GF-D8 (cell line): ENCODE data around the gene ZSWIM8.
"Not testable (repeated sequence)": the region's sequence is repeated elsewhere in the genome, so short reads cannot be mapped to it uniquely, and the experiment has no call there.

Source experiments
- DNase-seq: peaks from one replicate; lab custom pipeline; 2025; lab: John Stamatoyannopoulos, UW

The ZSWIM8 gene

DNA sequence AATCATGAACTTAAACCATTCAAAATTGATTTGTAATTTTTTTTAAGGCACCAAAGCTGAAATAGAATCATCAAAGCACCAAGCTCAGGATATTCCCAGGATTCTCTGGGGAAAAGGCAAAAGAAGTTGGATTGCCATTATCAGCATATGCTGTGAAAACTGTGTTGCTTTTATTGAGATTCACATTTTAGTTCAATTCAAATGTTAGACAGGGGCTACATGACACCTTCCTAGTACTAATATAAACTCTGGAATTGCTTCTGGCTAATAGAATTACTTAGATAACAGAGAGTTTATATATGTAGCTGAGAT is 30.3 kb downstream of the ZSWIM8 start:
- no peak for DNase-seq

DNA sequence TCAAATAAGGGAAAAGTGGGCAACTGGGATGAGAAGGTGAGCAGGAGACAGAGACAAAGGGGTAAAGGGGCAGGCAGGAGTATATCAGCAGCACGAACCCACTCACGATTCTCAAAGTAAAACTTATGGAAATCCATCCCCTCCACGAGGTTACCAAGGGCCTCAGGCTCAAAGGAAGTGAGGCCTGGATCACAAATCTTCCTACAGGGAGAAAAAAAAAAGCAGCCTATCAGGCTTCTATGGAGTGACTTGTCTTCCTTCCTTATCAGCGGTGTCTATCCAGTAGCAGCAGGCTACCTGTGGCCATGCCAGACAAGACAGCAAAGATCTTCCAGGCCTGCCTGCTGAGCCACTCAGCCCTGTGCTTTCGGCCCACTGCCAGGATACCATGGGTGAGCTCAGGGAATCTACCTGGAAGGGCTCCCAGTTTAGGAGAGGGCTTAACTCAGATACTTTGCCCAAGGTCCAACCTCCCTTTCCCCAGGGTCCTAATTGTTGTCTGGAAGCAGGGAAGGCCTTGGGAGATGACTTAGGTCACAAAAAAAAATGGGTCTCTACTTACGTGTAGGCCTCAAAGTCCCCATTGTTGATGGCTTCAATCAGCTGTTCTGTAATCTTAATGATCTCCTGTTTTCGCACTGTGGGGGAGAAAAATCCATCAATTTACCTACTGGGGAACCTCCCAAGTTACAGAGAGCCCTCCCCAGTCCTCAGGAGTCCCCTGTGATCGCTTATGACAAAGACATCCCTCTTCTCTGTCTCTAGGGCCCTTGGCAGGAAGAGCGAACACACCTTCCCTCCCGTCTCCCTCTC is 31.7 kb downstream of the ZSWIM8 start:
- no peak for DNase-seq

DNA sequence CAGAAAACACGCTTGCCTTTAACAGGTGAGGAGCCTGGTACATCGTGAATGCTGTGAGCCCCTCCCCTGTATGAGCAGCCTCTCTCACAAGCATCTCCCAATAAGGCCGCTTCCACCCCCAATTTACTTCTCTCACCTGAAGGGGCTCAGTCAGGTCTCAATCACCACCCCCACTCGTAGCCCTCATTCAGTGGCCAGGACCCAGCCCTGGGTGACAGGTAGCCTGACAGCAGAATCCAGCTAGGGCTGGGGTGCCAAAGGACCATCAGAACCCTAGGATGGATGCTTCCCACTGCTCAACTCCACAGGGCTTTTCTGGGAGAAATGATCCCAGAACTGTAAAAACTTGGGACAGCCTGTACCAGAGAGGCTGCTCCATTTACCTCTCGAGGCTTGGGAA is 32.4 kb downstream of the ZSWIM8 start:
- no peak for DNase-seq

DNA sequence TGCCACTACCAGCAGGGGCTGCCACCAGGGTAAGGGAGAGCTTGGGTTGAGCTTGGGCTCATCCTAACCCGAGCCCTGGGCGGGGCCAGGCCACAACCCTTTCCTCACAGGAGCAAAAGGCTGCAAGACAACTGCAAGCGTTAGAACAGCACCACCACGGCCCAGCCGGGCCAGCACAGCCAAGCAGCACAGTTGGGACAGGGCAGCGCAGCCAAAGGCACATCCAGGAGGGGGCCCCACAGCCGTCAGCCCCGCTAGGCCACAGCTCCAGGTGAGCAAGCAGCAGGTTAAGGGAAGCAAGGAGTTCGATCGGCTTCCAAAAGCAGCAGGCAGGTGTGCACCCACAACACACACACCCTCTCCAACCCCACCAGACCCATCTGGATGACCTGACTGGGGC is 33.0 kb downstream of the ZSWIM8 start:
- DNase-seq: no peak

DNA sequence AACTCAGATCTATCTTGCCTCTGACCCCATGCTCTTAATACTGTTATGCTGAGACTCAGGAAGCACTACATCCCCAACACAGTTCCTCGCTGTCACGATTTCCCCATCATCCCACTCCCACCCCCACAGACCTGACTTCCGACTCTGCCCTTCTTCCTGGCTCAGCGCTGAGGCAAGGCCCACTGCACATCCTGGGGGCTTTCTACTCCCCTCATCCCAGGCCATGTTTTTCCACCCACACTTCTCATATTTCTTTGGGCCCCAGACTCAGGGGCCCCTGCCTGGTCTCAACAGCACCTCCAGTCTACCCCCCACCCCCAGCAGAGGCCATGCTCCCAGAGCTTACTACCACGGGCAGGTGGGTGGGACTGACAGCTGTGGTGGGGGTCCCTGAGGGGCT is 33.7 kb downstream of the ZSWIM8 start:
- no peak for DNase-seq

DNA sequence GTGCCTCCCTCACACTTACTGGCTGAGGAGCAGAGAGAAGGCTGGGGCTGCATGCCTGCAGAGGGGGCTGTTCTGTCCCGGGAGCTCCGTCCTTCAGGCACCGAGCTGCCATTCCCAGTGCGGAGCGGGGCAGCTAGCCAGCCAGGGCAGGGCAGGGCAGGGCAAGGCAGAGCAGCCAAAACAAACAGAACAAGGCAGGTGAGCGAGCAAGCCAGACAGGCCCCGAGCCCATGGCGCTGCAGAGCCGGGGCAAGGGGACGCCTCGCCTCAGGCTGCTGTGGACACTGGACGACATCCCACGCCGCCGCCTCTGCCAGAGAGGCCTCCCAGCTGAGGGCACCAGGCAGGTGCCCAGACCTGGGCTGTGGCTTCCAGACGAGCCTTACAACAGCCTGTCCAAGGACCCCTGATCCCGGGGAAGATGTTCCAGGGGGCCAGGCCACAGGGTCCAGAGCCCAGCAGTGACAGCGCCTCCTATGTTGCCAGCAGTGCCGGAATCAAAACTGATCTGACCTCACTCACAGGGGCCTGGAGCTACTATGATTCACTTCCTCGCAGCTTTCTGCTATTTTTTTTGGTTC is 34.2 kb downstream of the ZSWIM8 start:
- no peak for DNase-seq

DNA sequence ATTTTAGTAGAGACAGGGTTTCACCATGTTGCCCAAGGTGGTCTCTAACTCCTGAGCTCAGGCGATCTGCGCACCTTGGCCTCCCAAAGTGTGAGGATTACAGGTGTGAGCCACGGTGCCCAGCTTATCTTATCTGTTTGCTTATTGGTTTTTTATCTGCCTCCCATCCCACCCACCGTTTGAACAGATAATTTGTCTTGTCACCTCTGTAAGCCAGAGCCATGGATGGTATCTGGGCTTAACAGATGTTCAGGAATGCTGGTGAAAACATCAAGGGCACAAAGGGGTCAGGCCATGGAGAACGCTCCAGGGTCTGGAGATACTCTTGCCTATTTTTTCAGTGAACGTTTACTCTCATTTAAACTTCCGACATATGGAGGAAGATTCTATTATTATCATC is 38.0 kb downstream of the ZSWIM8 start:
- DNase-seq: no peak

DNA sequence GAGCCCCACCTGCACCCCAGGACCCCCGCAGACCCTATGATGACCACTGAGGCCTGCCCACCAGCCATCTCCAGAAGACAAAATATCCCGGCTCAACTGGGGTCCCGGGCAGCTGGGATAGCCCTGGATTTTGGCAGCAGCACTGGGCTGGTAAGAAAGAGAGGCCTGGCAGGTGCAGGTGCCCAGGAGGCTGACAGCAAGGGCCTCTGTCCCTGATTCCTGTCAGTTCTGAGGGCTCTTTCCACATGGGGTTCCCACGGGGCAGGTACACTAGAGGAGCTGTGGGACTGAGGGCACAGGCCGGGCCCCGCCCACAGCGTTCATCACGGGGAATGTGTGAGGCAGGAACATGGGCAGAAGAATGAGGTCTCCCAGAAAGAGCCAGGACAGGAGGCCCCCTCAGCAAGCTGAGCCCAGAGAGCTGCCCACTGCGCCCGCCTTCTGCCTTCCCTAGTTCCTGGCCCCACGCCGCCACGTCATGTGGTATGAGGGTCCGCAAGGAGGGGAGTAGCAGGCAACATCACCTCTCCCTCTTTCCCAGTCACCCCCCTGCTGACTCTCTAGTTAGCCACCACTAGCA is 38.8 kb downstream of the ZSWIM8 start:
- no peak for DNase-seq

DNA sequence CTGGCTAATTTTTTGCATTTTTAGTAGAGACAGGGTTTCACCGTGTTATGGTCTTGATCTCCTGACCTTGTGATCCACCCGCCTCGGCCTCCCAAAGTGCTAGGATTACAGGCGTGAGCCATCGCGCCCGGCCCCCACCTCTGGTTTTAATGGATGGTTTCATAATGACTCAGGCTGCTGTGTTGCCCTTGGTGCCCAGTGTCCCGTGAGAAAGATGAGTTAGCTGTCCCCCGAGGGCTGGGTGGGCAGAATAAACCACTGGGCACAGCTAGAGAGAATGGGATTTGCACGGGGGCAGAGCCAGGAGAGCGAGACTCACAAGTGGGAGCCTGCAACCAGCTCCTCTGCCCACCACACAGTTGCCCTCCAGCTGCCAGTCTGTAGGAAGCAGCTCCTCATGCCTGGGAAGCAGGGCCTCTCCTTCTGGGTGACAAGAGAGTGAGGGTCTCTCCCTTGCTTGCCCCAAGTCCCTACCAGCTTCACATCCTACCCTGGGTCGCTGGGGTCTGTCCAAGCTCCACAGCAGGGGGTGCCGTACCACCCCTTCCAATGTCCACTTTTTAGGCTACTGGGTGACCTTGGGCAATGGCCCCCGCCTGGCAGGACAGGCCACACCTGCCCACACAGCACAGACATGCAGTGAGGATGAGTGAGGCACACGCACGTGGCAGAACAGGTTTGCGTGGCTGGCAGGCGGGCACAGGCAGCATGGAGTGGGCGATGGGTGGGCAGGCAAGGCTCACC is 42.1 kb downstream of the ZSWIM8 start:
- no peak for DNase-seq

DNA sequence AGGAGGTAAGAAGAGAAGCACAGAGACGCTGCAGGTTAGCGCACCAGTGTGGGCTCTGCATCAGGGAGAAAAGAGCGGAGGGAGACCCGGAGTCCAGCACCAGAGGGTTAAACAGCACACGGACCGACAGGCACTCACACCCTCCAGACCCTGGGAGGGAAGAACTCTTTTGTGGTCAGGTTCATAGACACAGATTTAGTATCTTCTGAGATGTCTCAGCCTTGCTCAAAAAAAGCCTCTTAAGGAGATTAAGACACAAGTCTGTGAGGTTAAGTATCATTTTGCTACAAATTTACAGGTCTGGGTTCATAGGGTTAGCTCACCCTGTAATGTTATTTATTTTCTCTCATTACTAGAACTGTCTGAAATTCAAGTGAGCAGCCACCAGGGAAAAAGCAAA is 42.8 kb downstream of the ZSWIM8 start:
- DNase-seq: no peak

DNA sequence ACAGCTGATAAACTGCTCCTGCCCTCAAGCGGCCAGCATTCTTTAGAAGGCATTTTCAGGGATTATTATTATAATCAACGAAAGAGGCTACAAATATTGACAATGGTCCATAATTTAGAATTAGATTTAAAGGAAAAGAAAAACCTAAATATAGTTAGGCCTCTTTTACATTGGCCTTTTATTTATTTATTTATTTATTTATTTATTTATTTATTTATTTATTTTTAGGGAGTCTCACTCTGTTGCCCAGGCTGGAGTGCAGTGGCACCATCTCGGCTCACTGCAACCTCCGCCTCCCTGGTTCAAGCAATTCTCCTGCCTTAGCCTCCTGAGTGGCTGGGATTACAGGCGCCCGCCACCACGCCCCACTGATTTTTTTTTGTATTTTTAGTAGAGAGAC is 43.7 kb downstream of the ZSWIM8 start:
- not testable (repeated sequence) for DNase-seq

DNA sequence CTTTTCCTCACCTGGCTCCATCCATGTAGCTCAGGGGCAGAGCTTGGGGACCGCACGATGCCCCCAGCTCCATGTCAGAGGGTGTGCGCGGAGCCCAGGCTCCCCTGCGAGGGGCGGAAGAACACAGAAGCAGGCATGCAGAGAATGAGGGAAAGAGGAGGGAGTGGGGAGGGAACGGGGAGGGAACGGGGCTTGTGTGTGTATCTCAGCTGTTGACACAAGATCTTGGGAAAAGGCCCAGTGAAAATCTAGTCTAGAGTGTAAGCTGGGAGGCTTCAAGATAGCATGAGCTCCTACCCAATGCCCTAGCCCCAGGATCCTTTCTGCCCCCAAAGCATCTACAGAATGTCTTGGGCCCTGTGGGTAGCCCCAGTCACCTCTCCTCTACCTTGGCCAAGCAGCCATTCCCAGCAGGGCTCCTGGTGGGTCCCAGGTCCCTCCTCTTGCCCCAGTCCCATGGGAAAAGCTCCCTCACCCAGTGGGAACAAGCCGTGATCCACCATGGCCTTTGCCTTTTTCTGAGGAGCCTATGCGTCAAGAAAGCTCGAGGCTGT is 51.1 kb downstream of the ZSWIM8 start:
- DNase-seq: no peak

DNA sequence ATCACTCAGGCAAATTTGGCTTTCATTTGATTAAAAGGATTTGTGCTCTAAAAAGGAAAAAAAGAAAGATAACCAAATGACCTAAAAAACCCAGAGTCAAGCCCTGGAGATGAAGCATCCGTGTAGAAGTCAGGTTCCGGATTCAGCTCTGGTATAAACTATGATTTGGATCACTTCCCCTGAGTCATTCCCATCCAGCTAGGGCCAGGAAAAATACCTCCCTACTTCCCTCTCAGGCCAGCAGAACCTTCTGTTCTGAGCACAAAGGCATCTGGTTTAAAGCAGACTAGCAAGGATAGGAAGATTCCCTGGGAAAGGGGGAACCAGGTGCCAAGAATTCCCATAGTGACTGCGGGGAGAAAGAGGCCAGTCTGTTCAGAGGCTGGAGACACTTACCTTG is 51.7 kb downstream of the ZSWIM8 start:
- DNase-seq: no peak

DNA sequence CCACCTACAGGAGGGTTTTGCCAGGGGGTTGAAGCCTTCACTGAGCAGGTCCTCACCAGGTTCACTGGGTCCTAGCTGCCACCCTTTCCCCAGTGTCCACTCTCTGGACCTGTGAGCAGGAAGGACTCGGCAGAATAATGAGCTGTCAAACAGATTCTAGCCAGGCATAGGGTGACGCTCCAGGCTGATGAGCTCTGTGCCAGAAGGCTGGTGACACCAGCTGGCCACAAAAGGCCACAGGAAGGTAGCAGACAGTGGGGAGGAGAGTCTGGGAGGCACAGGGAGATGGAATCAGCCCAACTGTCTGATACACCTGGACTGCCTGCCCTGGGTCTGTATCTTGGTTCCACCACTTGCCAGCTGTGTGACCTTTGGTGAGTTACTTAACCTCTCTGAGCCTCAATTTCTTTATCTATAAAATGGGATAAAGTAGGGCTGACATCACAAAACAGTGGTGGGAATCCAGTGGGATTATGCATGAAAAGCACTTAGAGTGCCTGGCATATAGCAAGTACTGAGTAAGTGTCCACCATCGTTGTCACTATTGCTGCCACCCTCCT is 52.7 kb downstream of the ZSWIM8 start:
- DNase-seq: no peak

DNA sequence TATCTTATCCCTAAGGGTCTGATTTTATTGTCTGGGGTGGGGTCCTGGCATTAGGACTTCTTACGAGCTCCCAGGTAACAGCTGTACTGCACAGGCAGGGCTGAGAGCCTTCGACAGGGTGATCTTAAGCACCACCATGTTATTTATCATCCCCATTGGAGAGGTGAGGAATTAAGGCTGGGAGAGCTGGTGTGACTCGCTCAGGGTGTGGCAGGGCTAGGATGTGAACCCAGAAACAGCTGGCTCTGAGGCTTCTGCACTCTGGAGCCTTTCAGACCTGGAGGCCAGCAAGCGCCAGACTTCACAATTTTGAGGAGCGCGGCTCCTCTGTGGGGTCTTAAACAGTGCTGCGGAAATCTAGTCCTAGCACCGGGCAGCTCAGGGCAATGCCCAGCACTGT is 53.4 kb downstream of the ZSWIM8 start:
- DNase-seq: no peak

DNA sequence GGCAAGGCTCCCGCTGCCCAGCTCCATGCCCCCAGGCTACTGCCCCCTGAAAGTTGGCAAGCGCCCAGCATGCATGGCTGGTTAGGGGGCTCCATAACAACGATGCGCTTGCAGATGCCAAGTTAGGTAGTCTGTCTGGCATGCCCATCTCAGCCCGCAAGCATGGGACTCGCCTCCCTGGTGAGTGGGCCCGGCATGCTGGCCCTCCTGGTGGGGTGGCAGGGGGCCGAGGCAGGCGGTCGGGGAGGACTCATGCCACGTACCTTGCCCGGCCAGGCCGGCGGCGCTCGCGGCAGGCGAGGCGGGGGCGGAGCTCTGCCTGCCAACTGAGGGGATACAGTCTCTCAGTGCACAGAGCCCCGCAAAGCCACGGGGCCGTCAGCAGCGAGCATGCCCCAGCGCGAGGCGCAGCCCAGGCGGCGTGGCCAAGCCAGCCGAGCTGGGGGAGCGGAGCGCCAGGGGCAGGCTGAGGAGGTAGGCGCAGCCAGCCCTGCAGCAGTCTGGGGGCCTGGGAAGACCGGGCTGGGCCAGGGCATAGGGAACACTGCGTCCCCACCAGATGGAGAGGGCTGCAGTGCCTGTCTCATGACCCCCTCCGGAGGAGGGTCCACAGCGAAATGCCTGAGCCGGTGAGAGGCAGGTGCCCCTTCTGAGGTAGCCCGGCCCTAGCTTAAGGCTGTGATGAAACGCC is 54.0 kb downstream of the ZSWIM8 start:
- DNase-seq: no peak

DNA sequence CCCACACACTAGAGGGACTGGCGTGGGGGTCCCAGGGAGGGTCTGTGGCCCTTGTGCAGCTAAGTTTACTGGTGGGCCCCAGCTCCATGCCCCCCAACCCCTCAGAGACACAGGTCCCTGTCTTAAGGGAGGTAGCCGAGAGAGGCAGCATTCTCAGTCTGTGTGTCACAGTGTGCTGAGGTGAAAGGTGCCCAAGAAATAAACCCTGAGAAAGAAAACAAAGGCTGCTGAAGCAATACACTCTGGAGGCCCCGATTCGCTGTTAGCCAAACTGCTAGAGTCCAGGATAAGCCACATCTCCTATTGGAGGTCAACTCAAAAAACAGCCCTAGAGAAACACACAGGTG is 54.6 kb downstream of the ZSWIM8 start:
- no peak for DNase-seq

DNA sequence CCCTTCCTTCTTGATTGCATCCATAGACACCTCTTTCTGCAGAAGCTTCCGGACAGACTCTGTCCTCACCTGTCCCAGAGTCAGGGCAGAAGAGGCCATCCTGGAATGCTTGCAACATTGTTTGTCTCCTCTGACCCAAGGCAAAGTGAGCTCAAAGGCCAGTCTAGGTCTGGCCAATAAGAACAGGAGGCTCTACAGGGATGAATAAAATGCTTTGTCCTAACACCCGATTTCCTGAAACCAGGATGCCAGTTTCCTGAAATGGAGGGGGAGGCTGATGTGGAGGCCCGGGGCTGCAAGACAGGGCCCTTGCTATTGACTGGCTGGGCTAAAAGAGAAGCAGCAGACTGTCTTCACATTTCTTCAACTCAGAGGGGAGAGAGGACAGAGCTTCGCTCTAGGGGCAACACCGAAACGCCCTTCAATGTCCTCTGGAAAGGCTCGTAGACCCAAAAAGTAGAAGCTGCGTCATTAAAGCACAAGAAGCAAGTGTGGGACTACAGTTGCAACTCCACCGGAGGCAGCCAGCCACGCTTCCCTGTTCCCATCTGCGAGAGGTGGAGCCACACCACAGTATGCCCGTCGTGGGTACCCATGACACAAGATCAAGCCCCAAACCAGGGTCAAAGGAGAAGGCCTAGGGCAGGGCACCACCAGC is 55.1 kb downstream of the ZSWIM8 start:
- DNase-seq: no peak

DNA sequence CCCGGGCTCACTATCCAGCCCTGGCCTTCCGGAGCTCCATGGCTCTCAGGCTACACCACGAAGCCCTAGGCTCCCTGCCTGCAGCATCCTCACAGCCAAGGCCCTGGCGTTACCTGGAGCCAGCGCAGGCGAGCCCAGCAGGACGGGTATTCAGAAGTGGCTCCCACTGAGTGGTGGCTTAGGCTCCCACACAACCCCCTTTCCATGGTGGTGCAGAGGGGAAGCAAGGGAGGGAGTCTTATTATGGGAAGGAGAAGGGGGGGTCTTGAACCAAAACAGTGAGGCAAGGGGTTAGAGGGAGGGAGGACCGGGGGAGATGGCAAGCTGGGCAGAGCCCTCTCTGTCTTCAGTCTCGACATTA is 55.6 kb downstream of the ZSWIM8 start:
- DNase-seq: no peak

DNA sequence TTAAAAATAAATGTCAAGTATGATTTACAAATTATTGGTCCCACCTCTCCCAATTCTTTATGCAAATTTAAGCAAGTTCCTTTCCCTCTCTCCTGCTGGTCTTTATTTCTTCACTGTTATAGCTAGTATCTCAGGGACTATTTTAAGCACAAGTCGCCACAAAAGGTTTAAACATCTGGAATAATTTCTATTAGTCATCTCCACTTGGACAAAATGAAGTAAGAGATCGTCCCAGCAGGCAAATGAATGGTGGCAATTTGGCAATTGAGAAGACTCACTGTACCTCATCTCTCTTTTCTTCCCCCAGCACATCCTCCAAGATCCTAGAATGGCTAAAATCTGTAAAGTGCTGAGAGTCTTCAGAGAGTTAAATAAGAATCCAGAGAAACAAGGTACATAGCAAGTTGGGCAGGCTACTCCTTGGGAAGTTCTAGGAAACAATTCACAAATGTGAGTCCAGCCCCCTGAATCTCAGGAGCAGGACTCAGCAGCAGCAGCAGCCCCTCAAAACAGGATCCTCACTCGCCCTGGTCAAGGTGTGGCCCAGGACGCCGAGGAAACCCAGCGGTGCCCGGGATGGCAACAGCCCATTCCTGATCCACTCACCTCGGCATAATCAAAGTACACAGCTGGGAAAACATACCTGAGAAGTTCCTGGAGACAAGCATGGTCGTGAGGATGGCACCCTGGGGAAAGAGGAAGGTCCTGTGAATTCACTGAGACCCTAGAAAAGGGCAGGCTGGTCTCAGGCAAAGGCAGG is 56.3 kb downstream of the ZSWIM8 start:
- DNase-seq: no peak

DNA sequence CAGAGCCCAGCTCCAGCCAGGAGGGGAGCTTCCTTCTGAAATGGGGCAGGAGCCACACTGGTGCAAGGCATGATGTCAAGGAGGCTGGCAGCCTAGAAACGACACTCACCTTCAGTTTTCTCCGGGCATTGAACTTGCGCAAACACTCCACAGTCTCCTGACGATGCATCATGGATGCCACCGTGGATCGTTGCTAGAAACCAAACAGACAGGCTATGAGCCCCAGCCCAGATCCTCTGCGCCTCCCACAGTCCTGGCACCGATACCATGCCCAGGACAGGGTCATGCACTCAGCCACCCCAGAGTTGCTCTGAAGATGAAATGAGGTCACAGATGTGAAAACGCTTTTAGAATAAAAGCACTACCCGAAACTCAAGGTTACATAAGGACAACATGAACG is 56.9 kb downstream of the ZSWIM8 start:
- no peak for DNase-seq
